A673 (cell line): ENCODE measurements around the gene FAM83D.

Experiments used
- EZH2 ChIP-seq: fragments of 200-600 bp; sonication (generic); IDR thresholded peaks from 2 replicates; pipeline ENCODE4 v1.6.1; 2017; ENCODE audit warnings: borderline replicate concordance, low read depth, mild to moderate bottlenecking, mixed read lengths, antibody characterized with exemption, low read length; ENCODE audit not compliant: poor library complexity, severe bottlenecking
- TF ChIP-seq, protein P1 (sequence below): fragments of 300-800, 200-600 bp; sonication (generic); conservative IDR thresholded peaks from 2 replicates; pipeline ENCODE4 v1.5.1; 2017; ENCODE audit warnings: low read depth, mild to moderate bottlenecking, antibody characterized with exemption, low read length, moderate library complexity, mixed read lengths

DNA sequence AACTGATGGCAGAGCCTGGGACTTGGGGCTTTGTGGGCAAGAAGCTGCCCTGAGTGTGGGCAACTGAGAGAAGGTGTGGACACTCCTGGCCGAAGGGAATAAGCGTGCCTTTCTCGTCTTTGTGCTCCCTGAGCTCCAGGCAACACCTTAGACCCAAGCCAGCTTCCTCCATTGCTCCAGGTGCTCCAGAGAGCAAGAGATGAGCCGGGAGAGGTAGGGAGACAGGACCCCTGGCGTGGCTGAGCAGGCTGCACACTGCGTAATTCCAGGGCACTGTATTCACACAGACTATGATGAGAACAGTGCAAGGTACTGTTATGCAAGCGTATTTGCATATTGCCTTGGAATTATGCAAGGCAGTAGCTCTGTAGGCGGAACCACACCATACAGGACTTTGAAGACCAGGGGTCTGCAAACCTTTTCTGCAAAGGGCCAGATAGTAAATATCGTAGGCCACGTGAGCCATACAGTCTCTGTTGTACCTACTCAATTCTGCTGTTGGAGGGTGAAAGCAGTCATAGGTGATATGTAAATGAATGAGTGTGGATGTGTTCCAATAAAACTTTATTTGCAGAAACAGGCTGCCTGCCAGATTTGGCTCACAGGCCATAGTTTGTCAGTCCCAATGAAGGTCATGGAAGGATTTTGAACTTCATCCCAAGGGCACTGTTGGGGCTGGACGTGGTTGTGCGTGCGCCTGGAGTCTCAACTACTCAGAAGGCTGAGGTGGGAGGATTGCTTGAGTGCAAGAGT, 42.1 kb upstream of the FAM83D start:
- TF ChIP-seq, protein P1, sequence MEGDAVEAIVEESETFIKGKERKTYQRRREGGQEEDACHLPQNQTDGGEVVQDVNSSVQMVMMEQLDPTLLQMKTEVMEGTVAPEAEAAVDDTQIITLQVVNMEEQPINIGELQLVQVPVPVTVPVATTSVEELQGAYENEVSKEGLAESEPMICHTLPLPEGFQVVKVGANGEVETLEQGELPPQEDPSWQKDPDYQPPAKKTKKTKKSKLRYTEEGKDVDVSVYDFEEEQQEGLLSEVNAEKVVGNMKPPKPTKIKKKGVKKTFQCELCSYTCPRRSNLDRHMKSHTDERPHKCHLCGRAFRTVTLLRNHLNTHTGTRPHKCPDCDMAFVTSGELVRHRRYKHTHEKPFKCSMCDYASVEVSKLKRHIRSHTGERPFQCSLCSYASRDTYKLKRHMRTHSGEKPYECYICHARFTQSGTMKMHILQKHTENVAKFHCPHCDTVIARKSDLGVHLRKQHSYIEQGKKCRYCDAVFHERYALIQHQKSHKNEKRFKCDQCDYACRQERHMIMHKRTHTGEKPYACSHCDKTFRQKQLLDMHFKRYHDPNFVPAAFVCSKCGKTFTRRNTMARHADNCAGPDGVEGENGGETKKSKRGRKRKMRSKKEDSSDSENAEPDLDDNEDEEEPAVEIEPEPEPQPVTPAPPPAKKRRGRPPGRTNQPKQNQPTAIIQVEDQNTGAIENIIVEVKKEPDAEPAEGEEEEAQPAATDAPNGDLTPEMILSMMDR = no peak
- no peak for TF ChIP-seq EZH2
